Activated CD4-positive, alpha-beta T cell treated with anti-CD3 and anti-CD28 coated beads, Interleukin-2, amount 50 U/mL, for 24 hours (primary cell): Measurements from ENCODE around the gene OR1M1.
"Not testable (repeated sequence)": the region's sequence is repeated elsewhere in the genome, so short reads cannot be mapped to it uniquely, and the experiment has no call there.

Source experiments
- DNase-seq, 2 donors: peaks; one replicate each; pipeline ENCODE4 v3.0.0-alpha.2; 2020; ENCODE audit warnings: low read depth in 1 of 2, low spot score in 1 of 2

Gene OR1M1

GRCh38 chr19:9086761-9087160 is at the start of gene OR1M1:
OR1M1 (plus strand) TSS chr19:9087061; CDS start chr19:9093245, 6,184 bp downstream.
- DNase-seq = no peak

- DNase-seq = no peak
These were observed 49.3 kb upstream of the OR1M1 start for GRCh38 chr19:9037400-9038062.

GRCh38 chr19:9039728-9040127 is 47.1 kb upstream of the OR1M1 start:
- no peak for DNase-seq

- DNase-seq = no peak
These were observed 46.7 kb upstream of the OR1M1 start for GRCh38 chr19:9040131-9040530.

- no peak for DNase-seq
These were observed 45.8 kb upstream of the OR1M1 start for GRCh38 chr19:9041023-9041422.

- no peak for DNase-seq
These were observed 43.3 kb upstream of the OR1M1 start for GRCh38 chr19:9043524-9043923.

- no peak for DNase-seq
These were observed 42.4 kb upstream of the OR1M1 start for GRCh38 chr19:9044449-9044848.

GRCh38 chr19:9046694-9047093 is 40.2 kb upstream of the OR1M1 start:
- DNase-seq = no peak

GRCh38 chr19:9052894-9053293 is 34.0 kb upstream of the OR1M1 start:
- no peak for DNase-seq

GRCh38 chr19:9053674-9054073 is 33.2 kb upstream of the OR1M1 start:
- not testable (repeated sequence) for DNase-seq

- no peak for DNase-seq
These were observed 32.7 kb upstream of the OR1M1 start for GRCh38 chr19:9054207-9054606.

- no peak for DNase-seq
These were observed 32.1 kb upstream of the OR1M1 start for GRCh38 chr19:9054765-9055164.

GRCh38 chr19:9056131-9056530 is 30.7 kb upstream of the OR1M1 start:
- not testable (repeated sequence) for DNase-seq

- DNase-seq = no peak
These were observed 29.2 kb upstream of the OR1M1 start for GRCh38 chr19:9057505-9058258.

GRCh38 chr19:9058905-9059667 is 27.8 kb upstream of the OR1M1 start:
- no peak for DNase-seq

GRCh38 chr19:9060564-9061340 is 26.1 kb upstream of the OR1M1 start:
- DNase-seq = no peak

- no peak for DNase-seq
These were observed 25.0 kb upstream of the OR1M1 start for GRCh38 chr19:9061879-9062278.

GRCh38 chr19:9065457-9066014 is 21.3 kb upstream of the OR1M1 start:
- DNase-seq = no peak

- DNase-seq = no peak
These were observed 16.8 kb upstream of the OR1M1 start for GRCh38 chr19:9070066-9070465.

- not testable (repeated sequence) for DNase-seq
These were observed 15.1 kb upstream of the OR1M1 start for GRCh38 chr19:9071720-9072119.

GRCh38 chr19:9073806-9074205 is 13.1 kb upstream of the OR1M1 start:
- DNase-seq = no peak
